Cardiac muscle cell (in vitro differentiated cells and primary cell): ENCODE measurements around the gene TMEM18. TPM values are rescaled to one million over a fixed set of nuclear protein-coding genes. Genes with fewer than 3 reads are reported as not detected.
A peak's percentile ranks its signal among the peaks of the same experiment; 100 is the strongest.

Experiments used
- DNase-seq, 2 donors: peaks; one replicate each; pipeline versions ENCODE4 v3.0.0 to v3.0.0-alpha.2; 2010 to 2017; ENCODE audit warnings: low read depth in 1 of 2, low spot score in 1 of 2
- H3K27ac ChIP-seq: fragments of 200-600 bp; sonication (generic); 2 replicates; pipeline ENCODE4 v1.5.1; 2016
- H3K27me3 ChIP-seq: fragments of 200-600 bp; sonication (generic); 2 replicates; pipeline ENCODE4 v1.6.0; 2016; ENCODE audit warnings: control low read depth
- H3K36me3 ChIP-seq: fragments of 200-600 bp; sonication (generic); 2 replicates; pipeline ENCODE4 v1.5.1; 2016; ENCODE audit warnings: control low read depth
- H3K4me1 ChIP-seq: fragments of 200-600 bp; sonication (generic); 2 replicates; pipeline ENCODE4 v1.8.1; 2017; ENCODE audit warnings: low read depth, mild to moderate bottlenecking, mixed run types
- H3K4me3 ChIP-seq: fragments of 200-600 bp; sonication (generic); 2 replicates; pipeline ENCODE4 v1.5.1; 2016; ENCODE audit warnings: mild to moderate bottlenecking
- H3K9me3 ChIP-seq: fragments of 200-600 bp; sonication (generic); 2 replicates; pipeline ENCODE4 v1.5.1; 2017; ENCODE audit warnings: low read depth, mild to moderate bottlenecking, control low read depth
- CTCF ChIP-seq: IDR thresholded peaks from 2 replicates; pipeline ENCODE4 v1.5.1; 2012; ENCODE audit warnings: low read depth, mild to moderate bottlenecking, low read length
- polyA plus RNA-seq: library from polyadenylated mRNA; unstranded; fragments of >200 nt; fragmentation: Nextera tagmentation; extraction: Ambion mirVana; gene quantifications from 2 replicates; pipeline ENCODE4 v1.2.1, GENCODE V29; 2016
- total RNA-seq: library from RNA; depleted of rRNA; stranded (reverse); fragments of >200 nt; gene quantifications from 2 replicates; pipeline ENCODE4 v1.2.3, GENCODE V29; 2016

TMEM18 gene
- total and polyA plus RNA-seq, 2 experiments from 2014 or later: 38.3 to 42.1 TPM

- TF ChIP-seq CTCF: no peak
- no peak for DNase-seq
- H3K9me3 ChIP-seq: no peaks in the 10 kb centered on the region
- peaks cover 24% of the 10 kb centered on the region for H3K27me3 ChIP-seq
- H3K4me3 ChIP-seq: no peak overlapping the region
- H3K4me1 ChIP-seq: no peaks in the 10 kb centered on the region
- H3K36me3 ChIP-seq: no peaks in the 10 kb centered on the region
- no peak overlapping the region for H3K27ac ChIP-seq
Observed at GRCh38 chr2:641872-642815, 35.1 kb downstream of the TMEM18 start.

- no peak overlapping the region for H3K27ac ChIP-seq
- no peak overlapping the region for H3K4me3 ChIP-seq
- peaks cover 21% of the 10 kb centered on the region for H3K27me3 ChIP-seq
- no peaks in the 10 kb centered on the region for H3K4me1 ChIP-seq
- TF ChIP-seq CTCF: no peak
- no peaks in the 10 kb centered on the region for H3K36me3 ChIP-seq
- peak in 1 of 2 donors; percentile 7 for DNase-seq
- H3K9me3 ChIP-seq: no peaks in the 10 kb centered on the region
Observed at GRCh38 chr2:641164-641871, 35.9 kb downstream of the TMEM18 start.

GRCh38 chr2:639703-640102 lies 37.5 kb downstream of the TMEM18 start:
- no peaks in the 10 kb centered on the region for H3K36me3 ChIP-seq
- H3K9me3 ChIP-seq: no peaks in the 10 kb centered on the region
- no peak for DNase-seq
- TF ChIP-seq CTCF: no peak
- H3K27me3 ChIP-seq: peaks cover 5% of the 10 kb centered on the region
- H3K27ac ChIP-seq: no peak overlapping the region
- no peaks in the 10 kb centered on the region for H3K4me1 ChIP-seq
- no peak overlapping the region for H3K4me3 ChIP-seq

- no peak for TF ChIP-seq CTCF
Observed at GRCh38 chr2:637804-638203, 39.4 kb downstream of the TMEM18 start.

GRCh38 chr2:637406-637776 lies 39.8 kb downstream of the TMEM18 start:
- Histone ChIP-seq H3K36me3 (no peaks in the 10 kb centered on the region), H3K27ac (no peak overlapping the region), H3K9me3 (no peaks in the 10 kb centered on the region), H3K27me3 (no peaks in the 10 kb centered on the region), H3K4me1 (no peaks in the 10 kb centered on the region), H3K4me3 (no peak overlapping the region)
- no peak for TF ChIP-seq CTCF
- DNase-seq: no peak

More at GRCh38 chr2:637804-638203, 39.4 kb downstream of the TMEM18 start:
- Histone ChIP-seq H3K27ac (no peak overlapping the region), H3K27me3 (no peaks in the 10 kb centered on the region), H3K9me3 (no peaks in the 10 kb centered on the region), H3K4me3 (no peak overlapping the region), H3K36me3 (no peaks in the 10 kb centered on the region), H3K4me1 (no peaks in the 10 kb centered on the region)
- DNase-seq: no peak
